Colonic mucosa (tissue), 4 donors: ENCODE measurements around the gene SLC22A3. TPM values are rescaled to one million over a fixed set of nuclear protein-coding genes. Genes with fewer than 3 reads are reported as not detected.
"Not testable (repeated sequence)": the region's sequence is repeated elsewhere in the genome, so short reads cannot be mapped to it uniquely, and the experiment has no call there.

Source experiments
- DNase-seq: peaks from one replicate; pipeline ENCODE4 v3.0.0-alpha.2; 2020
- H3K27ac ChIP-seq: fragments of 200-600 bp; one replicate; pipeline ENCODE4 v1.8.0; 2021
- H3K27me3 ChIP-seq: fragments of 200-600 bp; one replicate; pipeline ENCODE4 v1.8.0; 2021
- H3K36me3 ChIP-seq: fragments of 200-600 bp; one replicate; pipeline ENCODE4 v1.8.0; 2021
- H3K4me1 ChIP-seq: fragments of 200-600 bp; one replicate; pipeline ENCODE4 v1.8.0; 2021; ENCODE audit warnings: mild to moderate bottlenecking
- H3K4me3 ChIP-seq: fragments of 200-600 bp; one replicate; pipeline ENCODE4 v1.8.0; 2021
- H3K9ac ChIP-seq, 2 donors: one replicate each; pipeline ENCODE4 v1.7.0; 2013; ENCODE audit warnings: control low read depth in 2 of 2, low read depth in 2 of 2, low read length in 2 of 2
- H3K9me3 ChIP-seq: fragments of 200-600 bp; one replicate; pipeline ENCODE4 v1.8.0; 2021
- CTCF ChIP-seq: fragments of 200-600 bp; IDR thresholded peaks from one replicate; pipeline ENCODE4 v1.8.0; 2022; ENCODE audit warnings: antibody characterized with exemption, mild to moderate bottlenecking
- intact Hi-C: fragments of 100-400 bp; cut with DNase I; formaldehyde crosslinking; loops from one replicate; pipeline ENCODE4 v1.14.1; 2022
- total RNA-seq, 2 donors: library from RNA; stranded (reverse); fragmentation: NEBNext Ultra II Directional in 1 of 2; extraction: Animal tissue kit (Norgen Biotek cat#: 25700) in 1 of 2; gene quantifications; one replicate each; pipeline ENCODE4 v1.2.1, GENCODE V29; 2021
- donor health status: healthy.
- donor health status: DM: no; HTN: no; CAD: no.
- donor health status: DM: no; HTN: no; CAD: no.

The SLC22A3 gene
- total RNA-seq, 2 donors from 2014 or later, result 2.1 to 2.5 TPM

- intact Hi-C loops, result loop anchor here (10.0 kb wide), 1 partner anchor 215 kb away; no protein-coding TSS in a partner anchor
- no peak for TF ChIP-seq CTCF
- no peaks in the 10 kb centered on the region for H3K27me3 ChIP-seq
Observed at GRCh38 chr6:160439751-160440150, 91.6 kb downstream of the SLC22A3 start.

GRCh38 chr6:160442151-160442550, 94.0 kb downstream of the SLC22A3 start:
- H3K36me3 ChIP-seq, result no peaks in the 10 kb centered on the region
- H3K9me3 ChIP-seq, result no peaks in the 10 kb centered on the region
- H3K4me1 ChIP-seq, result no peaks in the 10 kb centered on the region
- no peak overlapping the region for H3K27ac ChIP-seq
- no peaks in the 10 kb centered on the region for H3K27me3 ChIP-seq
- H3K4me3 ChIP-seq, result no peak overlapping the region
- TF ChIP-seq CTCF, result no peak
- DNase-seq, result no peak
- H3K9ac ChIP-seq, result no peak overlapping the region
- intact Hi-C loops, result loop anchor here (10.0 kb wide), 1 partner anchor 217 kb away; no protein-coding TSS in a partner anchor

More at GRCh38 chr6:160439751-160440150, 91.6 kb downstream of the SLC22A3 start:
- H3K4me1 ChIP-seq, result no peaks in the 10 kb centered on the region
- H3K4me3 ChIP-seq, result no peak overlapping the region
- no peak overlapping the region for H3K9ac ChIP-seq
- H3K36me3 ChIP-seq, result no peaks in the 10 kb centered on the region
- H3K9me3 ChIP-seq, result no peaks in the 10 kb centered on the region
- DNase-seq, result no peak
- H3K27ac ChIP-seq, result no peak overlapping the region

GRCh38 chr6:160445130-160445529, 97.0 kb downstream of the SLC22A3 start:
- Histone ChIP-seq H3K9me3 (no peaks in the 10 kb centered on the region), H3K36me3 (no peaks in the 10 kb centered on the region), H3K27ac (no peak overlapping the region), H3K9ac (no peak overlapping the region), H3K4me1 (no peaks in the 10 kb centered on the region), H3K27me3 (no peaks in the 10 kb centered on the region), H3K4me3 (no peak overlapping the region)
- DNase-seq, result no peak
- TF ChIP-seq CTCF, result no peak
- intact Hi-C loops, result loop anchor here (10.0 kb wide), 1 partner anchor 220 kb away; no protein-coding TSS in a partner anchor

- no peaks in the 10 kb centered on the region for H3K27me3 ChIP-seq
- no peak overlapping the region for H3K9ac ChIP-seq
- TF ChIP-seq CTCF, result no peak
- intact Hi-C loops, result loop anchor here (10.0 kb wide), 1 partner anchor 223 kb away; no protein-coding TSS in a partner anchor
- H3K9me3 ChIP-seq, result no peaks in the 10 kb centered on the region
- H3K36me3 ChIP-seq, result no peaks in the 10 kb centered on the region
- H3K4me1 ChIP-seq, result no peaks in the 10 kb centered on the region
- no peak overlapping the region for H3K4me3 ChIP-seq
- no peak overlapping the region for H3K27ac ChIP-seq
- DNase-seq, result no peak
Observed at GRCh38 chr6:160447350-160447749, 99.2 kb downstream of the SLC22A3 start.

GRCh38 chr6:160449787-160450186, 101.6 kb downstream of the SLC22A3 start:
- not testable (repeated sequence) for H3K9me3 ChIP-seq, H3K4me3 ChIP-seq, H3K4me1 ChIP-seq, DNase-seq, H3K9ac ChIP-seq, H3K36me3 ChIP-seq, H3K27ac ChIP-seq, H3K27me3 ChIP-seq
- intact Hi-C loops, result loop anchor here (10.0 kb wide), 2 partner anchors 145 to 225 kb away; no protein-coding TSS in a partner anchor

GRCh38 chr6:160450849-160451248, 102.7 kb downstream of the SLC22A3 start:
- intact Hi-C loops, result loop anchor here (10.0 kb wide), 1 partner anchor 146 kb away; no protein-coding TSS in a partner anchor
- no peak for DNase-seq
- Histone ChIP-seq H3K4me1 (no peaks in the 10 kb centered on the region), H3K36me3 (no peaks in the 10 kb centered on the region), H3K9ac (no peak overlapping the region), H3K27ac (no peak overlapping the region), H3K27me3 (no peaks in the 10 kb centered on the region), H3K9me3 (no peaks in the 10 kb centered on the region), H3K4me3 (no peak overlapping the region)
- TF ChIP-seq CTCF, result no peak
